Frontal cortex (tissue), 4 donors: ENCODE results near the gene STARD4. TPM values are rescaled to one million over a fixed set of nuclear protein-coding genes. Genes with fewer than 3 reads are reported as not detected.

Experiments
- DNase-seq, 2 donors: peaks; one replicate each; pipeline ENCODE4 v3.0.0; 2012; ENCODE audit warnings: low spot score in 2 of 2
- FAIRE-seq: peaks from 2 replicates; lab custom pipeline; 2012; peaks lifted over from hg19 to GRCh38; lab: Jason Lieb, UNC
- total RNA-seq: library from RNA; depleted of rRNA; stranded (reverse); fragments of >200 nt; gene quantifications from one replicate; pipeline ENCODE4 v1.2.3, GENCODE V29; 2014
- donor health status: control.
- donor health status: control.
- donor health status: control.

STARD4 gene
- total RNA-seq, 1 donor from 2014 or later, result 37.1 TPM

DNA sequence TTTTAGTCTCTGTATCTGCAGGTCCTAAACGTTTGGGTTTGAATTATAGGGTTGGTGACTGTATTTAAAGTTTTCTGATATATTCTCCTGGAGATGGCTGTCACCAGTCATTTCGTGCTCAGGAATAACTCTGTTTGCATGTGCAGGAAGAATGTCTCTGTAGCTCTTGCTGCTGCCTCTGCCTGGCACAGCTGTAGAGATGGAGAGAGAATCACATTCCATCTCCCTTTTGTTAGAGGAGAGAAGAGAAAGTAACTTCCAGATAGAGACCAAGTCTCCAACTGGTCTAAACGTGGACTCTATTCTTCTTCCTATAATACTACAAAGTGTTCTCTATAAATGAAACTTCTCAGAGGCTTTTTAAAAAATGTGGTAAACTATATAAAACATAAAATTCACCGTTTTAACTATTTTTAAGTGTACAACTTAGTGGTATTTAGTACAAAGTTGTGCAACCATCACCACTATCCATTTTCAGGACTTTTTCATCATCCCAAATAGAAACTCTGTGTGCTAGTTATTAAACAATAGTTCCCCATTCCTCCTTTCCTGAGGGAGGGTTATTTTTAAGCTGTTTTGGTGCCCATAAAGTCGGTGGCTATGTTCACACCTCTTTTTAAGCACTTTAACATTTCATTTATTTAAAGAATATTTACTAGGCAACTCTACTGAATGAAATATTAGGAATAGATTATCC, 20.7 kb upstream of the STARD4 start:
- no peak for DNase-seq
- FAIRE-seq, result no peak

DNA sequence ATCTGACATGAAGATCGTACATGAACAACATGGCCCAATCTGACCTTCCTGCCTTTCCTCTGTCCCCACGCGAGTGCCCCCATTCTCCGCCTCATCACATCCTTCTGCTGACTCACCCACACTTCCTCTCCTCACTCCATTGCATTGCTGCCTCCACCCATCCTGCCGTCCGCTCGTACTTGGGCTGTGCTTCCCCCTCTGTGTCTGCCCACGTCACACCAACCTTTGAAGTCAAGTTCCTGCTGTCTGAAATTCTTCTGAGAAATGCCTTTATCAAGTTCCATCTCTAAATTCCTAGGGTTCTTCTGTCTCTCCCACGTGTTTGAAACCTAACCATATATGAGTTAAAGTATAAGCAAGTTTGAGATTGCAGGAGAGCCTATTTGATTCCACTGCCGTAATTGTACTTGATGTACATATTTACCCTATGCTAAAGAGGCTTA, 18.0 kb upstream of the STARD4 start:
- FAIRE-seq (no peak), DNase-seq (peak in 1 of 2 donors; percentile 28)

DNA sequence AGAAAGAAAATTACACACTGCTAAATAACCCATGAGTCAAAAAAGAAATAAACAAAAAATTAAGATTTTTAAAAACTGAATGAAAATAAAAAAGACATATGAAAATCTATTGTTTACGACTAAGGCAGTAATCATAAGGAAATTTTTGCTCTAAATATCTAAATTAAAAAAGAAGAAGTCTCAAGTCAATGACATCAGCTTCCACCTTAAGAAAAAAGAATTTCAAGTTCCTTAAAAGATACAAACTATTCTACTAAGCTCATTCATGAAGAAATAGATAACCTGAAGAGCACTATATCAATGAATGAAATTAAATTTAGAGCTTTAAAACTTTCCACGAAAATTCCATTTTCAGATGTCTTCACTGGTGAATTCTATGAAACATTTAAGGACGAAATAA, 15.7 kb upstream of the STARD4 start:
- FAIRE-seq (peak; percentile 88), DNase-seq (no peak)

DNA sequence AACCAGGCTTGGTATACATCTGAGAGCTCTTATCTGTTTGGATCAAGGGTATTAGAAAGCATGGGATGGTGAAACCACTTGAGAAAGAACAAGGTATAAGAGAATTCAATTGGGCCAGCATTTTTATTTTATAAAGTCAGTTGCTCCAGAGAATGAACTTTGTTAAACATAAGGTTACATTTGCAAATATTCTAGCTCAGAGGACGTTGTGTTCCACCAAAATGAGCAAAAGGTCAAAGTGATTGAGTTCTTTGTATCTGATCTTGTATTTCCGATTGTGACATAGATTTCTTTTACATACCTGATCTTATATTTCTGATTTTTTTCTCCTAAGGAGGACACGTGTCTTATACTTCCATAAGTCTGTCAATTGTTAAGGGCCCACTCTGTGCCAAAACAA, 8.6 kb upstream of the STARD4 start:
- FAIRE-seq, result no peak
- no peak for DNase-seq

DNA sequence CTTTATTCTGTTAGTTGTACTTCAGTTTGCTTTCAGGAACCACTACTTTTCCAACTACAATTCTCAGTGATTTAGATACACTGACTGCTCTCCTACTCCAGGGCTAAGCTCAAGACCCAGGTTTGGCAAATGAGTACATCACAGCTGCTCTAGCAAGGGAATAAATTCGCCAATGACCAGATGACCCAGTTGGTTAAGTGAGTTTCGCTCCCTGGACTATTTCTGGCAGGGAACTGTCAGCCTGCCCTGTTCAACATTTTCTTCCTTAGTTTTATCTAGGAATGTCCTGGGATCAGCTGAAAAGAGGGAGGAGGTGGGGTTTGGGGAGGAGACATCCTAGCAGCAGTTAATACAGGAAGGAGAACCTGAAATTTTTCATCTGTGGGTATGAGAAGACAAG, 6.4 kb upstream of the STARD4 start:
- DNase-seq, result no peak
- no peak for FAIRE-seq

DNA sequence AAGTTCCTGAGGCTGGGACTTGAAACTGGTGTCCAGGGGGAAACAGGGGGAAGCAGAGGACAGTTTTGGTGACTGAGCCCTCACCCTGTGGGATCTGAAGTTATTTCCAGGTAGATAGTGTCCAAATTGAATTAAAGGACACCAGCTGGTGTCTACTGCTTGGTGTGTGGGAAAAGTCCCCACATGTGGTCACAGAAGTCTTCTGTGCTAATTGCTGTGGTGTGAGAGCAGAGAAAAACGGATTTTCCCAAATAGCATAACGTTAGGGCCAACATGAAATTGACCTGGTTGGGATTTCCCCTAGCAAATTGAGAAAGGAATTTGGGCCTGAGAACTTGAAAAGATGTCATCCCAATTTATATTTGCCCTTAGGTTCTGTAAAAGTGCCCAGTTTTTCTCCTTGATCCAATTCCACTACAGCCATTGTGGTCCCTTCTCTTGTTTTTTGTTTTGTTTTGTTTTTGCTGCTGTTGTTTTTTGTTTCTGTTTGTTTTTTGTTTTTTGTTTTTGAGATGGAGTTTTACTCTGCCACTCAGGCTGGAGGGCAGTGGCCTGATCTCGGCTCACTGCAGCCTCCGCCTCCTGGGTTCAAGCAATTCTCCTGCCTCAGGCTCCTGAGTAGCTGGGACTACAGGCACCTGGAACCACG, 5.6 kb upstream of the STARD4 start:
- DNase-seq (no peak), FAIRE-seq (no peak)

DNA sequence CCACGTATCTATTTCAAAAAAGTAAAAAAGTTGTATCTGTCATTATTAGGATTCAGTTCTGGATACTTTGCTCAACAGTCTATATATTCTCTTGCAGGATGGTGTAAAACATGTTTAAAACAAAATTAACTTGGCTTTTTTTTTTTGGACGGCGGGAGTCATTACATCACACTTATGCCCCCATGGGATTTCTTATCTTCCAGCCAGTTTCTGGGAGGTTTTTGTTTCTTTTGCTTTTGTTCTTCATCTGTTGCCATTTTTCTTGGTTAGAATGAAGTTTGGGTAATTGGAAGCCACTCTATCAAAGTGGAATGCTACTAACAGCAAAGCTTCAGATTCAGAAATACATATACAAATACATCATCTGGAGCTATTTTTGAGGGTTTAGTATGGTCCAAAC, 1.8 kb upstream of the STARD4 start:
- DNase-seq (no peak), FAIRE-seq (no peak)

DNA sequence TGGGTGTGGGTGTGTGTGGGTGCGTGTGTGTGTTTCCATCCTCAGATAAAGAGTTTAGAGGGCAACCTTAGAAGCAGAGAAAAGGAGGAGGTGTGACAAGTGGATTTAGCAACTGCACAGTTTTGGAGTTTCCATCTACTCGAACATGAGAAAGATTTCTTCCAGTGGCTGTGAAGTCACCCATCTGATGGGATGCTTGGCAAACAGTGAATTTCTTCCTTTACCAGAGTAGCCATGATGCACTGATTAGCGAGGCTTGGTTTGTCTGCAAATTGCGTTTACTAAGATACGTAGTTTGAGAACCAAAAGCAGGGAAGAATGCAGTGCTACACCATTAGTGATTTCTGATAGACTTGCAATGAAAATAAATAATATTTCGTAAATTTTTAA, 791 bp upstream of the STARD4 start:
- FAIRE-seq, result no peak

DNA sequence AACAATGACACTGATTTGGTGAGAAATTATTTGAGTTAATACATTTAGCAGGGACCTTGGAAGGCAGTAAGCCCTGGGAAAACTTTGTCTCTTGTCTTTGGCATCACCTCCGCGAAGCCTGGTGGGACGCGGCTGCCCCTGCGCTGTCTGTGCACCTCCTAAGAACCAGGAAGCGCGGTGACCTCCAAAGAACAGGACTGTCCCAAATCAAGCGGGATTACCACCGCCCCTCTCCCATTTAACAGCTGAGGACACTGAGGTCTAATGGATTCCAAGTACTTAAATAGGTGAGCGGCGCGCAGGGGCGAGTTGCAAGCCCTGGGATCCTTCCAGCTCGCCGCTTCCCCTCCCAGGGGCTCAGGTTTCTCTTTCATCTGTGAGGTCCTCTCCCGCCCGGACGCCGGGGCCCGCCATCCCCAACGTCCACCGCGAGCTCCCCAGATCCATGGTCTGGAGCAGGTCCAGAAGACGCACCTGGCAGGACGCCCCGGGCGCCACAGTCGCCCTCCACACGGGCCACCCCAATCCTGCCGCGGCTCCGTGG, 432 bp downstream of the STARD4 start:
- FAIRE-seq (no peak), DNase-seq (no peak)

More for the DNA sequence above, 791 bp upstream of the STARD4 start:
- peak in 1 of 2 donors; percentile 14 for DNase-seq

DNA sequence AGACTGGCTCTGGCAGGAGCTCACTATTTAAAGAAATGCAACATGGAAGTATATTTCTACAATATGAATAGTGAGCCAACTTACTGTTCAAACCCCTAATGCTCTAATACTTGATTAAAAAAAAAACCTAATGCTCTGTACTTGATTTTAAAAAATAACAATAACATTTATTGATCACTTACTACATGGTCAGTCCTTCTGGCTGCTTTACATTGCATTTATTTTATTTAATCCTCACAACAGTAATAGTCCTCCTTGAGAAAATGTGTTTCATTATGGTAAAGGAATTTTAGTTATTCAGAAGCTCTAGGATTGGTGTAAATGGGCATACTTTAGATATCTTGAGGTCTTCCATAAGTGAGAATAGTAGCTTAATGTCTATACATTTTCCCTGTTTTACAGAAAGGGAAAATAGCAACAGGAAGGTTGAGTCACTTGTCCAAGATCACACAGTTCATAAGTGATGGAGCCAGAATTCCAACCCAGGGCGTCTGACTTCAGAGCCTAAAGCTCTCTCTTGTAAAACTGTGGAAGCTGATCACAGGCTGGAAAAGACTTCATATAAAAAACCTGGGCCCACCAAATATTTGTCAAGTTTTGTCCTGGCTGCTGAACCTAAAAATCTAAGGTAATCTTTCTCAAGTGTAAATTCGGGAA, 1.0 kb downstream of the STARD4 start:
- DNase-seq (no peak), FAIRE-seq (no peak)

DNA sequence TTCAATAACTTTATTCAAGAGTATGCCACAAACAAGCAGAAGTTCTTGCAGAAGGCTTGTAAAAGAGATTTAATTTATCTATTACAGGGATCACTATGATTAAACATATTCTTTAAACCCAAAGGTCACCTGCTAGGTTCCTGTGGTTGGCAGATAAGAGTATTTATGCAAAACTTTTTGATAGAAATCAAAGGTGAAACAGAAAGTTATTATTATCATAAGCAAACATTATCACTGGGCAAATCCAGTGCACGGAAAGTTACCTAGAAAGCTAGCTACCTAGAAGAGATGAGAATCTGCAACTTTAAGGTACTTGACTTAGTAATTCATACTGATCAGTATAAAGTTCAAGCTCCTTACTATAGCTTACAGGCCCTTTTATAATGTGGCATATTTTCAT, 3.2 kb downstream of the STARD4 start:
- no peak for FAIRE-seq
- no peak for DNase-seq

DNA sequence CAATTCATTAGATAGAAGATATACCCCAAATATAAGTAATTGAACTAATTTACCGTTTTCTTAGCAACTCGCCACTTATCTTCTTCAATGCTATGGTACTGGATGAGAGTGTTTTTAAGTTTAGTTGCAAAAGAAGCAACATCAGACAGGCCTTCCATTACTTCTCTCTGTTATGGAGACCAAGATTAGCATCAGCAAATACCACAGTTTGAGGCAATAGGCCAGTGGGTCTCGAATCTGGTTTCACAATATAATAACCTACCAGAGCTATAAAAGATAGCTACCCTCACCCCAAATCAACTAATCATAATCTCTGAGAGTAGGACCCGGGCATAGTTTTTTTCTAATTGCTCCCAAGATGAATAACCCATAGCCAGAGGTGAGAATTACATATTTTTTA, 5.1 kb downstream of the STARD4 start:
- FAIRE-seq, result no peak
- no peak for DNase-seq

DNA sequence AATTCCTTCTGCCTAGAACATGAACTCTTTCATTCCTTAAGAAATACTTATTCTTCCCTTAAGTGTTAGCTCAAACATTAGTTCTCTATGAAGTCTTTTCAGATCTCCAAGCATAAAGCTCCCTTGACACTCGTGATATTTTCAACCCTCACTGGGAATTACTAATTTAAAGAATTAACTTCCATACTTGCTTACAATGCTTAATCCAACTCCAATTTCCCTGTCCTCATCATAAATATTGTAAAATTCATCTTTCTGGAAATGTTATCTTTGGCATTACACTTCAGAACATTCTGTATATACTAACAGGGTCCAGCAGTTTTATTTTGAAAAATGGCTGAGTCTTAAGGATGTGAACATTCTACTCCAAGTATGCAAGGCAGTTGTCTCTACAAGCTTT, 7.2 kb downstream of the STARD4 start:
- DNase-seq, result no peak
- FAIRE-seq, result no peak

DNA sequence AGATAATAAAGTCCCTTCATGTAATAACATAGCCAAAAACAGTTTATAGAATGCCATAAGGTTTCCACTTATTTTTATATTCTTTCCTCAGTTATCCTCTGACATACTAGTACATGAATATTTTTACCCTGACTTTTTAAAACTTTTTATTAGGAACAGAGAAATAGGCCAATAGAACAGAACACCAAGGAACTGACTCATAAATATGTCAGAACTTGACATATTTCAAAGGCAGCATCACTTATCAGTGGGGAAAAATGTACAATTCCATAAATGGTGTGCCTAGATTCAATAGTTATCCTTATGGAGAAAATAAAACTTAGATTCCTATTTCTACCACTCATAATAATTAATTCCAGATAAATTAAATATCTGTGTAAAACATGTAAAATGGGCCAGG, 9.4 kb downstream of the STARD4 start:
- no peak for DNase-seq
- FAIRE-seq, result no peak

DNA sequence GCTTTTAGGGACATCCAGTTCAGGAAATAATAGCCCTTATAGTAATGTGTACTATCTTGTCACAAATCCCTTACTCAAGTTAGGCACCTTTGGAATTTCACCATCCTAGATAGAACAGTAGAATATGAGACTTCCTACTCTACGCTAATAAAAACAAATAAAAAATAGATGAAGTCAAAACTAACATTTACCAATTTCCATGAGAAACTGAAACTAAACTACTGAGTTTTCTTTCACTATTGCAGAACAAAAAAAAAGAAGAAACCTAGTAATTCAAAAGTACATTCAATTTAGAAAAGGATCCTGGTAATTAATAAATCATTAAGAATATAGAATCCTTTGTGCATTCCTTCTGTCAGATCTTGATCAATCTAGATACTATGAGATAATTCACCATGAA, 14.0 kb downstream of the STARD4 start:
- FAIRE-seq, result no peak

DNA sequence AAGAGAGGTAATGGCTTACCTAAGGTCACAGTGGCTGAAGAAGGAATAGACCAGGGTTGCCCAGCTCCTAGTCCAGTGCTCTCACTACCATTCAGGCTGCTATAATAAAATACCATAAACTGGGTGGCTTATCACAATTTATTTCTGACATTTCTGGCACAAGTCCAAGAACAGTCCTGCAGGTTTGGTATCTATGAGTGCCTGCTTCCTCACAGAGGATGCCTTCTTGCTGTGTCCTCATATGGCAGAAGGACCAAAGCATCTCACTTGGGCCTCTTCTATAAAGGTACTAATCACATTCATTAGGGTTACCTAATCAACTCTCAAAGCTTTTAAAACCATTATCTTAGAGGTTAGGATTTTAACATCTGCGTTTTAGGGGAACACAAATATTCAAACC, 17.2 kb downstream of the STARD4 start:
- DNase-seq (no peak), FAIRE-seq (no peak)

More for the DNA sequence above, 14.0 kb downstream of the STARD4 start:
- no peak for DNase-seq

DNA sequence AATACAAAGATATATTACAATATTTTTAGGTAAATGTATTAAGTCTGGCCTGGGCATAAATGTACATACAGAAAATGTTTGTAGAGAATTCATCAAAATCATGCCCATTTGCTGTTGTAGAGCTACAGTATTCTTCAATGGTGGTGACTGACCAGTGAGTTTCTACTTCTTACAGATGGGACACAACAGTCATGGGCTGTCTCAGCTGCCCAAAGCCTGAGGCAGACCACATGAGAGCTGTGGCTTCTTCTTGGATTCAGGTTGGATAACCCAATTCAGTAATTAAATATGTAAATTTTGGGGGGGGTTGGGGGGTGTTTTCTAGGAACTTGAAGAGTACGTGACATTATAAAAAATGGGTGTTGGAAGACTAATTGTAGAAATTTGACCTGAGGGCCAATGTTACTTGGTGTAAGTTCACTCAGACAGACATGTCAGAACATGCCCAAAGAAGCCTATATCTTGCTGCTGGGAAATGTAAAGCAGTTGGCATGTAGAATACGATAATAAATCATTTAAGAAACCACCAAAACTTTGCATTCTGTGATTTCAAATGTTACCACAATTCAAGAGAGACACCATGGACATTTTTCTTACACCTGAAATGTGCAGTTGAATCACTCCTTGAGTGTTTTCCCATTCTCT, 17.9 kb downstream of the STARD4 start:
- FAIRE-seq (no peak), DNase-seq (no peak)

DNA sequence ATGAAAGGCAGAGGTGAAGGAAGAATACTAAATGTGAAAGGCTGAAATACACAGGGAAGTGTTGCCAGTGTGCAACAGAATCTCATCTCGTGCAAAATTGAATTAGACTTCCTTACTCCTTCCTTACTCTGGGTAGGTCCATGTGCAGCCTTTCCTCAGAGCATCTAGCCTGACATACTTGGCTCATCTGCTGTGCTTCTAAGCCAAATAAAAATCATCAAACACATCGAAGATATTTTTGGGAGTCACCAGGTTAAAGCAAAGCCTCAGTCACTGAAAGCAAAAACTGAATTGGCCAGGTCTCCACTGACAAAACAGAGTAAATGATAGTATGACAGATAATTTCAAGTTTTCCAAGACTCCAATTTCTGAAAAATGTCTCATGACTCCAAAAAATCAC, 19.3 kb downstream of the STARD4 start:
- DNase-seq, result no peak
- no peak for FAIRE-seq

DNA sequence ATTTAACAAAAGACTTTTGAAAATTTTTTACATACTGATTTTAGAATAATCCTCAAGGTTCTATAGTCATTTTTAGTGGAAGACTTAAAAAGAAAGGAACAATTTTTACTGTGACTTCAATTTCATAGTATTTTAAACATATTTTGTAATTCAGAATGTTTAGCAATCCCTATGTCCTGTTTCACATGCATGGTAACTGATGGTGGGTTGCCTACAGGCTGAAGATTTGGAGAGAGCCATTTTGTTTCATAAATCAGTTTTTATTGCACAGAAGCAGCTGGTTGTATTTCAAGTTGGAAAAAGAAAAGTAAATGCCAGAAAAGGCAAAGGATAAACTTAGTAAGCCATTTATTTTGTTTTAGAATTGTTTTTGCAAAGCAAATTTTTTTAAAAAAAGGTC, 24.0 kb downstream of the STARD4 start:
- FAIRE-seq (no peak), DNase-seq (no peak)

DNA sequence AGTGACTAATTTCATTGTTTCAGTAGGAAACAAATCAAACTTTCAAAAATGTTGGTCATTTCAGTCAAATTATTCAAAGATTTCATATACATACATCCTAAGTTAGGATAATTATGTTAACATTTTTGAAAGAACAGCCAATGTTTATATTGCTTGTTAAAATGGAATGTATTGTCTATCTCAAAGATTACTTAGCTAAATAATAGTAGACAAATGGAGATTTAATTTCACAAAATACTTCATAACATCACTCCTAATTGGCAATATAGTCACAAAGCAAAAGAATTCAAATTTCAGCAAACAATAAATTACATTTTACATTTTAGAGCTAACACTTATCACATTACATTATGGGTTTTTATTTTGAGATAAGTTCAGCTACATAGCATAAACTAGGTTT, 25.4 kb downstream of the STARD4 start:
- no peak for FAIRE-seq

DNA sequence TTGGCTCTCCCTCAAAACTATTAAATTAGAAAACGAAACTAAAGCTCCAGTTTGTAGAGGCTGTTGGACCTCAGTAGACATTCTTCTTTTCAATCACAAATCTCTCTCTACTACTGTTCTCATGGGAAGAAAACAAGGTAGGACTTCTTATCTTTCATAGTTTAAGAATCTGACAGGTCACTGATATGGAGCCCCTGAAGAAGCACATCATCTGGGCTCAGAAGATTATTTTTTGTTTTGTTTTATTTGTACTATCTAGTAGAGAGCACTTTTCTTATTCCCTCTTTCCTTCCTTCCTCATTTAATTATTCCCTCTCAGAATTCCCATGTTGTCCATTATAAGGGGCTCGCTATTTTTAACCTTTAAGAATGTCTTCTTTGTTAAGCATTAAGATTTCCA, 26.3 kb downstream of the STARD4 start:
- FAIRE-seq (no peak), DNase-seq (no peak)

More for the DNA sequence above, 25.4 kb downstream of the STARD4 start:
- DNase-seq, result no peak
